NB4 (cell line): Measurements from ENCODE around the gene ANXA3.

ENCODE experiments used
- DNase-seq: peaks from one replicate; pipeline ENCODE4 v3.0.0; 2010; ENCODE audit warnings: low read depth
- H3K4me3 ChIP-seq: one replicate; pipeline ENCODE4 v1.5.1; 2011; ENCODE audit warnings: mild to moderate bottlenecking, low read depth, low read length, moderate library complexity
- MYC ChIP-seq: IDR thresholded peaks from 2 replicates; pipeline ENCODE4 v1.6.1; 2011; ENCODE audit warnings: low read depth, low read length
- POLR2A ChIP-seq: IDR thresholded peaks from 2 replicates; pipeline ENCODE4 v1.6.1; 2011; ENCODE audit warnings: mild to moderate bottlenecking; ENCODE audit not compliant: insufficient read length; ENCODE audit errors: extremely low read depth
- TF ChIP-seq, protein P1 (sequence below): IDR thresholded peaks from 2 replicates; pipeline ENCODE4 v1.6.1; 2011; ENCODE audit warnings: low read depth, low read length
- TF ChIP-seq, protein P2 (sequence below): IDR thresholded peaks from one replicate; pipeline ENCODE4 v1.5.1; 2012; ENCODE audit warnings: low read depth, low read length

The ANXA3 gene

DNA sequence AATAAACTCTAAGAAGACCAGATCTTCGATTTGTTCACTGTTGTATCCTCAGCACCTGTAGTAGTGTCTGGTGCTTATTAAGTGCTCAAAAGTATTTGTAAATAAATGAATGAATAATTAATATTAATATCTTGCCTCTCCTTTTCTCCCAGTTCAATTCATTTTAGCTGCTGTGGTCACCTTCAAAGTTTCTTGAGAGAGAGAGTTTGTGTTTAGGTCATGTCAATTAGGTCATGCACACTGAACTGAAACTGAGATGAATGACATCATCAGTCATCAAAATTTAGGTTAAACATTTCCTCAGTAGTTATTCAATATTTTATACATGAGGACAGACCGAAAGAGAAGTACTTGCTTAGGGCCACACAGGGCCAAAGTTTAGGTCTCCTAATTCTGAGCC lies 73.5 kb downstream of the ANXA3 start:
- H3K4me3 ChIP-seq: no peak overlapping the region
- TF ChIP-seq, protein P1, sequence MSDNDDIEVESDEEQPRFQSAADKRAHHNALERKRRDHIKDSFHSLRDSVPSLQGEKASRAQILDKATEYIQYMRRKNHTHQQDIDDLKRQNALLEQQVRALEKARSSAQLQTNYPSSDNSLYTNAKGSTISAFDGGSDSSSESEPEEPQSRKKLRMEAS: no peak
- TF ChIP-seq, protein P2, sequence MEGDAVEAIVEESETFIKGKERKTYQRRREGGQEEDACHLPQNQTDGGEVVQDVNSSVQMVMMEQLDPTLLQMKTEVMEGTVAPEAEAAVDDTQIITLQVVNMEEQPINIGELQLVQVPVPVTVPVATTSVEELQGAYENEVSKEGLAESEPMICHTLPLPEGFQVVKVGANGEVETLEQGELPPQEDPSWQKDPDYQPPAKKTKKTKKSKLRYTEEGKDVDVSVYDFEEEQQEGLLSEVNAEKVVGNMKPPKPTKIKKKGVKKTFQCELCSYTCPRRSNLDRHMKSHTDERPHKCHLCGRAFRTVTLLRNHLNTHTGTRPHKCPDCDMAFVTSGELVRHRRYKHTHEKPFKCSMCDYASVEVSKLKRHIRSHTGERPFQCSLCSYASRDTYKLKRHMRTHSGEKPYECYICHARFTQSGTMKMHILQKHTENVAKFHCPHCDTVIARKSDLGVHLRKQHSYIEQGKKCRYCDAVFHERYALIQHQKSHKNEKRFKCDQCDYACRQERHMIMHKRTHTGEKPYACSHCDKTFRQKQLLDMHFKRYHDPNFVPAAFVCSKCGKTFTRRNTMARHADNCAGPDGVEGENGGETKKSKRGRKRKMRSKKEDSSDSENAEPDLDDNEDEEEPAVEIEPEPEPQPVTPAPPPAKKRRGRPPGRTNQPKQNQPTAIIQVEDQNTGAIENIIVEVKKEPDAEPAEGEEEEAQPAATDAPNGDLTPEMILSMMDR: no peak
- TF ChIP-seq MYC: no peak
- TF ChIP-seq POLR2A: no peak
- no peak for DNase-seq

GRCh38 chr4:78627046-78627965 lies 75.7 kb downstream of the ANXA3 start:
- TF ChIP-seq, protein P2: no peak
- no peak for TF ChIP-seq POLR2A
- no peak for TF ChIP-seq MYC
- TF ChIP-seq, protein P1: no peak
- no peak for DNase-seq
- H3K4me3 ChIP-seq: no peak overlapping the region

DNA sequence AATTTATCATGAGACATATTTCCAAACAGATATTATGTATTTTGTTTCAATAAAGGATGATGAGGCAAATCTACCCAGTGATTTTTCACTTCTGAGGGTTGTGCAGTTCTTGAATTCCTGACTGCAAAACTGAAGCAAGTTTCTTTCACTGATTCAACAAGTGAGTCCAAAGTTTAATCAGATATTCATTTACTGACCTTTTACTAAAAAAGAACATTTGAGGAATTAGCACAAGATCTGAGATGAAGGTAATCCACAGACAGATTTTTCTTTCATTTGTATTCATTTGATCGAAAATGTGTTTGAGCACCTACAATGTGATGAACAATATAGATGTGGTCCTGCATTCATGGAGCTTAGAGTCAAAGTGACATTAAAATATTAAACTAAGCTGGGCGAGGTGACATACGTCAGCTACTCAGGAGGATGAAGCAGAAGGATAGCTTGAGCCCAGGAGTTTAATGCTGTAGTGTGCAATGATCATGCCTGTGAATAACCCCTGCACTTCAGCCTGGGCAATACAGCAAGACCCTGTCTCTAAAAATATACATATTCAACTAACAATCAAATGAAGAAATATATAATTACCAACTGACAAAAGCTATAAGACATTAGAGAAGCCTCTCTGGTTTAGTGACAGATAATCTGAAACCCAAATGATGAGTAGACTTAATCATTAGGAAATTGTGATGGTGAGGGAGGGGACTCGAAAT lies 76.6 kb downstream of the ANXA3 start:
- DNase-seq: no peak
- no peak overlapping the region for H3K4me3 ChIP-seq
- TF ChIP-seq, protein P1: no peak
- TF ChIP-seq, protein P2: no peak
- no peak for TF ChIP-seq MYC
- no peak for TF ChIP-seq POLR2A

DNA sequence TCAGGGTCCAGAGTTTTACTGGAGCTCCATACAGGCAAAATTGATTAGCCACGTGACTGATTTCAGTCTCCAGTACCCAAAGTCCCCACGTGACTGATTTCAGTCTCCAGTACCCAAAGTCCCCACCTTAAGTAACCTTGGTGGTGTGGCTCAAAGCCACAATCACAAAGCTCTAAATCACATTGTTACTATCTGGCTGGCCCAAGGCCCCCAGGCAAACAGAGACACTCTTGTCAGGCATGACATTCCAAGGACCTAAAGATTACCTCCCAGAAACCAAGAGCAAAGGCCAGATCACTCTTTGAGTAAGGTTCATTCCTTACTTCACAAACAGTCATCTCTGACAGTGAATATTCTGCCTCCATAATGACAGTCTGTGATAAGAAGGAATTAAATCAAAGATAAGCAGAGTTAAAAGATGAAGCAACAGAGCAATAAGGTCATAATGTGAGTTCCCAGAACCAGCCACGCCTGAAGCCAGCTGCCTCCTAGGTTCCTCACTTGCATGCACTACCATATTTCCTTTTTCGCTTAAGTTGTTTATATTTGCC lies 78.5 kb downstream of the ANXA3 start:
- no peak for DNase-seq
- no peak overlapping the region for H3K4me3 ChIP-seq
- TF ChIP-seq POLR2A: no peak
- no peak for TF ChIP-seq MYC
- TF ChIP-seq, protein P1: no peak
- TF ChIP-seq, protein P2: no peak

DNA sequence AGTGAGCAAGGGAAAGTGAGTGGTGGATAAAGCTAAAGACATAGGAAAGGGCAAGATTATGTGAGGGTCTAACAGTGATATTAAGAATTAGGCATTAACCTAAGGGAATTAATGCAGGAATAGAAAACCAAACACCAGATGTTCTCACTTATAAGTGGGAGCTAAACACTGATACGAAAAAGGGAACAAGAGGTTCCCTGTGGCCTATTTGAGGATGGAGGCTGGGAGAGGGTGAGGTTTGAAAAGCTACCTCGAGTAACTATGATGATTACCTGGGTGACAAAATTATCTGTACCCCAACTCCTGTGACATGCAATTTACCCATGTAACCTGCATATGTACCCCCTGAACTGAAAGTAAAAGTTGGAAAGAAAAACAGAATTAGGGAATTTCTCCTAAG lies 79.0 kb downstream of the ANXA3 start:
- DNase-seq: no peak
- TF ChIP-seq MYC (no peak), POLR2A (no peak)
- TF ChIP-seq, protein P1: no peak
- TF ChIP-seq, protein P2: no peak
- H3K4me3 ChIP-seq: no peak overlapping the region
